HG03280 (cell line): ENCODE data around the gene USP10.

ENCODE experiments used
- ATAC-seq: cut with Tn5 transposase; IDR thresholded peaks from one replicate; pipeline ENCODE4 v1.9.1; 2021; ENCODE audit warnings: mild to moderate bottlenecking, moderate library complexity; ENCODE audit not compliant: unreplicated experiment

USP10 gene

GRCh38 chr16:84768808-84769197 is 69.0 kb downstream of the USP10 start:
- no peak for ATAC-seq

- no peak for ATAC-seq
These were observed 69.6 kb downstream of the USP10 start for GRCh38 chr16:84769416-84769815.

GRCh38 chr16:84773312-84773711 is 73.5 kb downstream of the USP10 start:
- no peak for ATAC-seq

GRCh38 chr16:84774810-84775209 is 75.0 kb downstream of the USP10 start:
- ATAC-seq = no peak

GRCh38 chr16:84775262-84775810 is 75.5 kb downstream of the USP10 start:
- no peak for ATAC-seq

- no peak for ATAC-seq
These were observed 77.6 kb downstream of the USP10 start for GRCh38 chr16:84777435-84777834.

- no peak for ATAC-seq
These were observed 78.9 kb downstream of the USP10 start for GRCh38 chr16:84778720-84779119.

GRCh38 chr16:84780063-84780462 is 80.3 kb downstream of the USP10 start:
- ATAC-seq = no peak

- no peak for ATAC-seq
These were observed 81.0 kb downstream of the USP10 start for GRCh38 chr16:84780544-84781376.

GRCh38 chr16:84782846-84783245 is 83.0 kb downstream of the USP10 start:
- no peak for ATAC-seq

GRCh38 chr16:84785843-84786581 is 86.2 kb downstream of the USP10 start:
- ATAC-seq = no peak

- no peak for ATAC-seq
These were observed 86.9 kb downstream of the USP10 start for GRCh38 chr16:84786605-84787262.

GRCh38 chr16:84787263-84787622 is 87.4 kb downstream of the USP10 start:
- no peak for ATAC-seq

GRCh38 chr16:84788920-84789391 is 89.2 kb downstream of the USP10 start:
- no peak for ATAC-seq

GRCh38 chr16:84789431-84789830 is 89.6 kb downstream of the USP10 start:
- no peak for ATAC-seq

GRCh38 chr16:84790301-84790700 is 90.5 kb downstream of the USP10 start:
- no peak for ATAC-seq

GRCh38 chr16:84791088-84791487 is 91.3 kb downstream of the USP10 start:
- ATAC-seq = no peak

GRCh38 chr16:84791501-84791900 is 91.7 kb downstream of the USP10 start:
- ATAC-seq = no peak

- no peak for ATAC-seq
These were observed 94.4 kb downstream of the USP10 start for GRCh38 chr16:84794186-84794585.

GRCh38 chr16:84794626-84795025 is 94.8 kb downstream of the USP10 start:
- ATAC-seq = no peak

GRCh38 chr16:84795329-84796053 is 95.7 kb downstream of the USP10 start:
- no peak for ATAC-seq
